ENCODE results near the gene BTC.

GRCh38 chr4:74794382-74795010 is at the start of gene BTC:
- TF ChIP-seq CTCF (IDR thresholded peaks at IDR 0.05; ENCODE audit: poor library complexity, severe bottlenecking) (no peak), EP300 (conservative IDR thresholded peaks at IDR 0.05; ENCODE audit: poor library complexity, severe bottlenecking) (no peak), EZH2 (IDR thresholded peaks at IDR 0.05; ENCODE audit: borderline replicate concordance, insufficient read depth, low read length, poor library complexity, severe bottlenecking) (no peak), SMC3 (conservative IDR thresholded peaks at IDR 0.05; ENCODE audit: poor library complexity) (no peak), TAF1 (IDR thresholded peaks at IDR 0.05; ENCODE audit: low read depth) (no peak), RAD21 (conservative IDR thresholded peaks at IDR 0.05) (no peak)

Data from neural cell (in vitro differentiated cells).